ENCODE results near the gene HDAC9.

DNA sequence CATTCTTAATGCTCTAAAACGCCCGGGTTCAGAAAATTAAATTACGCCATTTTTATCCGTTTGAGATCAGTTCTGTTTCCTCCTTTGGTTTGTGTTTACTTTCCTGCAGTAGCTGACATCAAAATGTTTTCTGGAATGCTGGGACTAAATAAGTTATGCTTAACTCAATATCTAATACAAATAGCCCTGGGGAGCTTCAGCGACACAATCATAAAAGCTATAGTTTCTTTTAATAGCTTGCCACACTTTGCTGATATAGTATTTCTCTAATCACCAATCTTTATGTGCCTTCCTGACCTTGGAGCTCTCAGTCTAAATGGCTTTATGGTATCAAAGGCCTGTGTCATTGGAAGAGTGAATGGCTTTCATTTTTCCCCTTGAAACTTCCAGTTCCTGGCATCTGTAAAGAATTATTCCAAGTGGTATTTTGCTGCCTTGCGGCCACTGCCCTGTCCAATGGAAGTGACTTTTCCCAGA is 202.7 kb downstream of the HDAC9 start:
- TF ChIP-seq, protein P1, sequence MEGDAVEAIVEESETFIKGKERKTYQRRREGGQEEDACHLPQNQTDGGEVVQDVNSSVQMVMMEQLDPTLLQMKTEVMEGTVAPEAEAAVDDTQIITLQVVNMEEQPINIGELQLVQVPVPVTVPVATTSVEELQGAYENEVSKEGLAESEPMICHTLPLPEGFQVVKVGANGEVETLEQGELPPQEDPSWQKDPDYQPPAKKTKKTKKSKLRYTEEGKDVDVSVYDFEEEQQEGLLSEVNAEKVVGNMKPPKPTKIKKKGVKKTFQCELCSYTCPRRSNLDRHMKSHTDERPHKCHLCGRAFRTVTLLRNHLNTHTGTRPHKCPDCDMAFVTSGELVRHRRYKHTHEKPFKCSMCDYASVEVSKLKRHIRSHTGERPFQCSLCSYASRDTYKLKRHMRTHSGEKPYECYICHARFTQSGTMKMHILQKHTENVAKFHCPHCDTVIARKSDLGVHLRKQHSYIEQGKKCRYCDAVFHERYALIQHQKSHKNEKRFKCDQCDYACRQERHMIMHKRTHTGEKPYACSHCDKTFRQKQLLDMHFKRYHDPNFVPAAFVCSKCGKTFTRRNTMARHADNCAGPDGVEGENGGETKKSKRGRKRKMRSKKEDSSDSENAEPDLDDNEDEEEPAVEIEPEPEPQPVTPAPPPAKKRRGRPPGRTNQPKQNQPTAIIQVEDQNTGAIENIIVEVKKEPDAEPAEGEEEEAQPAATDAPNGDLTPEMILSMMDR (IDR thresholded peaks at IDR 0.05) = no peak
- TF ChIP-seq POLR2A (IDR thresholded peaks at IDR 0.05) (no peak), POLR2AphosphoS5 (IDR thresholded peaks at IDR 0.05) (no peak)

Data from prostate gland (tissue), 2 donors.